Measurements from ENCODE around the gene GPR78. TPM values are rescaled to one million over a fixed set of nuclear protein-coding genes. Genes with fewer than 3 reads are reported as not detected.

The GPR78 gene
- polyA plus RNA-seq, 3 donors, result not detected

- Histone ChIP-seq H3K27me3 (ENCODE audit: control insufficient read depth in 2 of 2, insufficient read depth in 2 of 2, low read length in 2 of 2) (no peaks in the 10 kb centered on the region), H3K4me2 (replicated peaks; ENCODE audit: extremely low read depth, low read length, poor library complexity, severe bottlenecking) (no peak overlapping the region), H3K79me2 (ENCODE audit: insufficient read depth, low read length) (no peaks in the 10 kb centered on the region), H3K4me3 (replicated peaks in 1 of 3; ENCODE audit: low read depth in 2 of 3, low read length in 3 of 3) (no peak overlapping the region), H4K20me1 (ENCODE audit: insufficient read depth, low read length) (no peaks in the 10 kb centered on the region), H3K9me3 (replicated peaks in 1 of 2; ENCODE audit: control insufficient read depth in 1 of 2, insufficient read depth in 1 of 2, low read length in 2 of 2) (no peaks in the 10 kb centered on the region), H3K4me1 (ENCODE audit: control insufficient read depth in 1 of 2, insufficient read depth in 2 of 2, low read length in 2 of 2) (no peaks in the 10 kb centered on the region), H3K27ac (ENCODE audit: low read depth in 1 of 2, low read length in 2 of 2) (no peak overlapping the region), H3K9ac (ENCODE audit: insufficient read depth, low read length, poor library complexity, severe bottlenecking) (no peak overlapping the region), H2AFZ (ENCODE audit: insufficient read depth, low read depth, low read length, poor library complexity, severe bottlenecking) (no peak overlapping the region), H3K36me3 (replicated peaks in 1 of 2; ENCODE audit: control insufficient read depth in 1 of 2, insufficient read depth in 2 of 2, low read length in 2 of 2) (no peaks in the 10 kb centered on the region)
- Mint-ChIP-seq H3K4me1 (peaks cover 2% of the 10 kb centered on the region), H3K36me3 (no peaks in the 10 kb centered on the region), H3K27me3 (ENCODE audit: low read depth in 3 of 3) (peaks cover 0 to 2% (median 1%) of the 10 kb centered on the region in 3 donors), H3K9me3 (peaks cover 0 to 2% (median 0%) of the 10 kb centered on the region in 7 donors), H3K4me3 (no peak overlapping the region), H3K27ac (no peak overlapping the region)
- no peak for DNase-seq
- 86% methylated on average over 9 of the region's 9 CpGs for WGBS (ENCODE audit: insufficient coverage)
- intact Hi-C loops (cut with micrococcal nuclease), result no loop called here
- no peak for TF ChIP-seq CTCF (IDR thresholded peaks at IDR 0.05)
These were observed 29.5 kb upstream of the GPR78 start for GRCh38 chr4:8550691-8551090.

DNA sequence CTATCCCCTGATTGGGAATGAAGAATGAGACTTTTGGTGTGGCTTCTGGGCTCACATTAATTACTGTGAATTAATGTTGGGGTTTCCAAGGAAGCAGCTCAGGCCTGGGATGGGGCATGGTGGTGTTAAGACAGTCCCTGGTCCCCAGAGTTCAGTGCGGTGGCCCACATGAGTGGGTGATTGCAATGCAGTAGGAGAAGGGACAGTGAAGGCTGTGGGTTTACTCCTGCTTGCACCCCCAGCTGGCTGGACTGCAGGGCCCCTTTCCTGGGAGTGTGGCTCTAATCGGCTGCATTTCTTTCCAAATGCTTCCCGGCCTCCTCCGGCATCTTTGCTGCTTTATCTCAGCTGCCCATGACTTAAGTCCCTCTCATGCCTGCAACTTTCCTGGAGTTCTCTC is 28.2 kb upstream of the GPR78 start:
- Mint-ChIP-seq H3K27me3 (ENCODE audit: low read depth in 3 of 3) (peaks cover 0 to 2% (median 0%) of the 10 kb centered on the region in 3 donors), H3K36me3 (no peaks in the 10 kb centered on the region), H3K4me1 (peaks cover 2% of the 10 kb centered on the region), H3K4me3 (no peak overlapping the region), H3K9me3 (peaks cover 0 to 2% (median 0%) of the 10 kb centered on the region in 7 donors), H3K27ac (no peak overlapping the region)
- no peak overlapping the region for H3K4me3 ChIP-seq (replicated peaks in 1 of 3; ENCODE audit: low read depth in 2 of 3, low read length in 3 of 3)
- no peaks in the 10 kb centered on the region for H4K20me1 ChIP-seq (ENCODE audit: insufficient read depth, low read length)
- intact Hi-C loops (cut with micrococcal nuclease), result no loop called here
- no peaks in the 10 kb centered on the region for H3K9me3 ChIP-seq (replicated peaks in 1 of 2; ENCODE audit: control insufficient read depth in 1 of 2, insufficient read depth in 1 of 2, low read length in 2 of 2)
- no peak overlapping the region for H3K27ac ChIP-seq (ENCODE audit: low read depth in 1 of 2, low read length in 2 of 2)
- no peak for DNase-seq
- TF ChIP-seq CTCF (IDR thresholded peaks at IDR 0.05), result no peak
- H3K79me2 ChIP-seq (ENCODE audit: insufficient read depth, low read length), result no peaks in the 10 kb centered on the region
- no peak overlapping the region for H3K9ac ChIP-seq (ENCODE audit: insufficient read depth, low read length, poor library complexity, severe bottlenecking)
- H3K27me3 ChIP-seq (ENCODE audit: control insufficient read depth in 2 of 2, insufficient read depth in 2 of 2, low read length in 2 of 2), result no peaks in the 10 kb centered on the region
- no peak overlapping the region for H3K4me2 ChIP-seq (replicated peaks; ENCODE audit: extremely low read depth, low read length, poor library complexity, severe bottlenecking)
- WGBS (ENCODE audit: insufficient coverage), result 90% methylated on average over 4 of the region's 4 CpGs
- no peak overlapping the region for H2AFZ ChIP-seq (ENCODE audit: insufficient read depth, low read depth, low read length, poor library complexity, severe bottlenecking)
- H3K36me3 ChIP-seq (replicated peaks in 1 of 2; ENCODE audit: control insufficient read depth in 1 of 2, insufficient read depth in 2 of 2, low read length in 2 of 2), result no peaks in the 10 kb centered on the region
- no peaks in the 10 kb centered on the region for H3K4me1 ChIP-seq (ENCODE audit: control insufficient read depth in 1 of 2, insufficient read depth in 2 of 2, low read length in 2 of 2)
